ENCODE measurements around the gene ECE1.
"Not testable (repeated sequence)": the region's sequence is repeated elsewhere in the genome, so short reads cannot be mapped to it uniquely, and the experiment has no call there.

ECE1 gene

DNA sequence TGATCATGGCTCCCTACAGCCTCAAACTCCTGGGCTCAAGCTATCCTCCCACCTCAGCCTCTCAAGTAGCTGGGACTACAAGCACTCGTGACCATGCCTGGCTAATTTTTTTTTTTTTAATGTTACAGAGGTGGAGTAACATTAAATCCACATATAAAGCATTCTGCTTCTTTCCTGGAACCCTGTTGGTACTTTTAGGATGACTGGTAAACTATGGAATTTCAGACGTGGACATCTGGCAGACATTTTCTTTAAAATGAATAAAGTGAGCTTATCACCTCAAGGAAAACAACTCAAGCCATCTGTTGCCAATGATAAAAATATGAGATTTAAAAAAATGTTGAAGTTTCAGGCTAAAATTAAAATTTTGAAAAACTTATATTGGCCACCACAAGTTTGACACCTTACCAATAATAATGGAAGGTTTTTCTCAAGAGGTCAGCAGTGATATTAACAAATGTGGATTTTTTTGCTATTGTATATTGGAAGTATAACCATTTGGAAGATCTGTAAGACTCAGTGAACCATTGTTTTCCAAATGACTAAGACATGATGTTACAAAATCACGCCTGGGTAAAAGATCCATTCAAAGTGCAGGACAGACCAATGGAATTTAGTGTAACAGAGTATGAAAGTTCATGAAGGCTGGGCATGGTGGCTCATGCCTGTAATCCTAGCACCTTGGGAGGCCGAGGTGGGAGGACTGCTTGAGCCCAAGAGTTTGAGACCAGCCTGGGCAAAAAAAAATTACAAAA lies 60.8 kb downstream of the ECE1 start:
- no peak for DNase-seq (ENCODE audit: low read depth in 2 of 2)

DNA sequence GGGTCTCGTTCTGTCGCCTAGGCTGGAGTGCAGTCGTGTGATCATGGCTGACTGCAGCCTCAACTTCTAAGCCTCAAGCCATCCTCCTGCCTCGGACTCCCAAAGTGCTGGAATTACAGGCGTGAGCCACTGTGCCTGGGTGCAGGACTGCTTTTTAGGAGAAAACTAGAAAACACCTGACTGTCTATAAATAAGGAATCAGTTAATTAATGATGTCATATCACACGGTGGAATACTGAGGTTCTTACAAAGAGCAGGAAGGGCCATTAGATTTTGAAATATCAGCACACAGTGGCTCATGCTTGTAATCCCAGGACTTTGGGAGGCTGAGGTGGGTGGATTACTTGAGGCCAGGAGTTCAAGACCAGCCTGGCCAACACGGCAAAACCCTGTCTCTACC lies 62.0 kb downstream of the ECE1 start:
- not testable (repeated sequence) for DNase-seq (ENCODE audit: low read depth in 2 of 2)

GRCh38 chr1:21225065-21225464 lies 65.2 kb downstream of the ECE1 start:
- DNase-seq (ENCODE audit: low read depth in 2 of 2) = no peak

GRCh38 chr1:21220815-21221214 lies 69.4 kb downstream of the ECE1 start:
- DNase-seq (ENCODE audit: low read depth in 2 of 2) = no peak

- no peak for DNase-seq (ENCODE audit: low read depth in 2 of 2)
Measured at GRCh38 chr1:21219674-21220073, 70.6 kb downstream of the ECE1 start.

DNA sequence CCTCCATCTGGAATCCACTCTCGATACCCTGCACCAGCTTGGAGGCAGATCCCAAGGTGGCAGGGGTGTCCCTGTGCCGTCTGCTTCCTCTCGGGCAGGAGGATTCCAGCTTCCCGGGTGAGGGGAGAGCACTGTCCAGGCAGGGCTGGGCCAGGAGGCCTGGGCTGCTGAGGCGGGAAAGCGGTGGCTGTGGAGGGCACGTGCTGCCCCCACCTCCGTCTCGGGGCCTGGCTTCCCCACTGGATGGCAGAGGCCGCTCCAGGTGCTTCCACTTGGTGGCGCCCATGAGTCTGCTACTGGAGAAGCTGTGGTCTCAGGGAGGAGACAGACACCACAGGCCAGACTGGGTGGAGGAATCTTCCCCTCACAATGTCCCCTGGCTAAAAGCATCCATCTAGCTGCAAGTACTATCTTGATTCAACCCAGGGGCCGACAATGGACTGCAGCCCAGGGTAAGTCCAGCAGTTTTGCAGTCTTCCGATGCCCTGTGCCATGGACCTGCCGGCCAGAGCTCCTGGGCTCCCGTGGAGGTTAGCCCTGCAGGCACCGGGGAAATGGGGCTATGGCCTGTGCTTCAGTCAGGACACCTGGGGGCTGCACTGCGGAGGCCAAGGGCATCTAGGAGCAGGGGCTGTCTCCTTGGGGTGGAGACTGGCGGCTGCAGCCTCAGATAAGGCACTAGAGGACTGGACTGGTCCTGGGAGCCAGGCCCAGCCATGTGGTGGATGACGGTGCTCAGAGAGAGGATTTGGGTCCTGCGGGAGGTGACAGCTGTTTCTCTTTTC lies 72.3 kb downstream of the ECE1 start:
- no peak for DNase-seq (ENCODE audit: low read depth in 2 of 2)

GRCh38 chr1:21216835-21217811 lies 73.1 kb downstream of the ECE1 start:
- peak; percentile 12 to 45 for DNase-seq (ENCODE audit: low read depth in 2 of 2)

- DNase-seq (ENCODE audit: low read depth in 2 of 2) = no peak
Measured at GRCh38 chr1:21212126-21212525, 78.1 kb downstream of the ECE1 start.

DNA sequence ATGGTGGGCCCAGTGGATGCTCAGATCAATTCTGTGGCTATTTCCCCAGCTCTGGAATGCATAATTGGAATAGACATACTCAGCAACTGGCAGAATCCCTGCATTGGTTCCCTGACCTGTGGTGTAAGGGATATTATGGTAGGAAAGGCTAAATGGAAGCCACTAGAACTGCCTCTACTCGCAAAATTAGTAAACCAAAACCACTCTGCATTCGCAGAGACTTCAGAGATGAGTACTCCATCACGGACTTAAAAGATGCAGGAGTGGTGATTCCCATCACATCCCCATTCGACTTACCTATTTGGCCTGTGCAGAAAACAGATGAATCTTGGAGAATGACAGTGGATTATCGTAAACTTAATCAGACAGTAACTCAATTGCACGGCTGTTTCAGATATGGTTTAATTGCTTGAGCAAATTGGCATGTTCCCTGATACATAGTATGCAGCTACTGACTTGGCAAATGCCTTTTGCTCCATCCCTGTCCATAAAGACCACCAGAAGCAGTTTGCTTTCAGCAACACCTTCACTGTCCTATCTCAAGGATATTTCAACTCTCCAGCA lies 82.0 kb downstream of the ECE1 start:
- not testable (repeated sequence) for DNase-seq (ENCODE audit: low read depth in 2 of 2)

GRCh38 chr1:21206117-21206516 lies 84.1 kb downstream of the ECE1 start:
- no peak for DNase-seq (ENCODE audit: low read depth in 2 of 2)

DNA sequence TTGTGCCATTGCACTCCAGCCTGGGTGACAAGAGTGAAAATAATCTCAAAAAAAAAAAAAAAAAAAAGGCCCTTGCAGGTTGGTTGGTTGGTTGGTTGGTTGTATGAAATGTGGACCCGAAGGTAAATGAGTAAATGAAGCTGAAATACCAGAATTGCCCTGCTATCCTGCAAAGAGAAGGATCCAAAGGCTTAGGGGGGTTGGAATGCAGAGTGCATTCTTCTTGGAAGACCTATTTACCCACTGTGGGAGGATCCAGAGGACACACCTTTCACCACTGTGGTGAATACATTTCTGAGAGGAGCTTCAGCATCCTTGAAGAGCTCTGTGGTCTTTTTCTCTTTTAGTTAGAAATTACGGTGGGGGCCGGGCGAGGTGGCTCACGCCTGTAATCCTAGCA lies 84.8 kb downstream of the ECE1 start:
- no peak for DNase-seq (ENCODE audit: low read depth in 2 of 2)

DNA sequence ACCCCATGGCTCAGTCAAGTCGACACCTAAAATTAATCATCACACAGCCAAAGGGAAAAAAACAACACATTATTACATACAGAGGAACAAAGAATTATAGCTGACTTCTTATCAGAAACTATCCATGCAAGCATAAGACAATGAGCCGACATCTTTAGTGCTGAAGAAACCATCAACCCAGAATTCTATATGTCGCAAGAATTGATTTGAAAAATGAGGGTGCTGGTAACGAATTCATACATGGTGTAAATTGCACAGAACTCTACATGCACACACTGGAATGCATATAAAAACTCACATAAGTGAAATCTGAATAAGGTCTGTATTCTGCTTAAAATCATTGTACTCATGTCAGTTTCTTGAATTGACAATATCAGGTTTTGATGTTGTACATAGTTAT lies 88.6 kb downstream of the ECE1 start:
- DNase-seq (ENCODE audit: low read depth in 2 of 2) = no peak

GRCh38 chr1:21201238-21201637 lies 89.0 kb downstream of the ECE1 start:
- not testable (repeated sequence) for DNase-seq (ENCODE audit: low read depth in 2 of 2)

GRCh38 chr1:21200767-21201166 lies 89.5 kb downstream of the ECE1 start:
- no peak for DNase-seq (ENCODE audit: low read depth in 2 of 2)

DNA sequence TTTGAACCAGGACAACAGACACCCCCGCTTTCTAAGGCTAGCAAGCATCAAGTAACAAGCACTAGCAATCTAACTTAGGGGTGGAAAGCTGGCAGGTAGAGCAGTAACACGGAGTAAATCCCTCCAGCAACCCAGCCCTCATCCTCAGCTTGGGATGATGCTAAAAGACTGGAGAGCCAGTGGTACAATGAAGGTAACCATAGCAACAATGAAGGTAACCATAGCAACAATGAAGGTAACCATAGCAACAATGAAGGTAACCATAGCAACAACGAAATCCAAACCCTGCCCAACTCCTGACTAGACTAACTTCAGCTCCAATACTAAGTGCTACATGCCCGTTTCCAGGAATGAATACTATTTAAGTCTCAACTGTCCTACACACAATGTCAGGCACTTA lies 91.3 kb downstream of the ECE1 start:
- no peak for DNase-seq (ENCODE audit: low read depth in 2 of 2)

DNA sequence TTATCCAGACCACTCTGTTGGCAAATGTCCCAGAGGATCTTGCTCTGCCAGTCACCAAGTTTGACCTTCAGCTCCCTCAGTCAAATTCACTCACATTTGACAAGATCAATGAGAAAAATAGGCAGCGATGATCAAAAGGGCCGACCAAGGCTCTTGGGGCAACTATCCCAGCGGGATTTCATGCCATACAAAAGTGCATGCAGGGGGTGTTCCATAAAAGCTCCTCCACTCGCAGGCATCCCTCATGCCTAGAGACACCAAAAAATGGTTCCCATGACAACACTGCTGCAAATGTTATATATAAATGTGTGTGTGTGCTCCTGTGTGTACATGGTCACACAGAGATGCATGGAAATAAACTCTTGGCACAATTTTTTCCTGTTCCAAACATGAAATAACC lies 97.4 kb downstream of the ECE1 start:
- DNase-seq (ENCODE audit: low read depth in 2 of 2) = no peak

GRCh38 chr1:21192284-21192683 lies 98.0 kb downstream of the ECE1 start:
- no peak for DNase-seq (ENCODE audit: low read depth in 2 of 2)

DNA sequence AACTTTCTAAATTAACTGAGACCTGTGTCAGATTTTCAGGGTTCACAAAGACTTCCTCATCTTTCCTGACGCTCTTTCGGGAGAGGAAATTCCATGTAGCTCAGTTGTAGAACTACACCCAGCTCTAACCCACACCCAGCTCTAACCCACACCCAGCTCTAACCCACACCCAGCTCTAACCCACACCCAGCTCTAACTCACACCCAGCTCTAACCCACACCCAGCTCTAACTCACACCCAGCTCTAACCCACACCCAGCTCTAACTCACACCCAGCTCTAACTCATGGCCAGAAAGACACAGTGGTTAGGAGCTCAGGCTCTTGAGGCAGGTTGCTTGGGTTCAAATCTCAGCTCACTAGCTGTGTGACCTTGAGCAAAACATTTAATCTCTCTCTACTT lies 99.5 kb downstream of the ECE1 start:
- DNase-seq (ENCODE audit: low read depth in 2 of 2) = not testable (repeated sequence)

DNA sequence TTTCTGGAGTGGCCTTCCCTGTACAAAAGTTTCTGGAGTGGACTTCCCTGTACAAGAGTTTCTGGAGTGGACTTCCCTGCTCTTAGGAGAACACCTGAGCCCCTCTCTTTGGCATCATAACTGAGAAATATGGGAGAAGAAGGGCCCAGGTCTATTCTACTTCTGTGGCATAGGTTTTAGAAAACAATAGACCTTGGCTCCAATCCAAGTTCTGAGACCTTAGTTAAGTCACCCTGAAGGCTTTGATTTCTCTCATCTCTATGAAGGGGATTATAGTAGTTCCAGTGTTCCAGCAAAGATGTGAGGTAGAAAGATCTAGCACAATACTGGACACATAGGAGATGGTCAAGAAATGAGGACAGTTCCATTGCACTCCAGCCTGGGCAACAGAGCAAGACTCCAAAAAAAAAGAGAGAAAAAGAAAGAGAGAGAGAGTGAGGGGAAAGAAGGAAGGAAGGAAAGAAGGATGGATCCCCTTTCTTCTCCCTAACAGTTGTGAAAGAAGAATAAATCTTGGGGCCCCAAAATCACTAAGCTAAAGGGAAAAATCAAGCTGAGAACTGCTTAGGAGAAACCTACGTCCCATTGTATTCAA lies 100.3 kb downstream of the ECE1 start:
- DNase-seq (ENCODE audit: low read depth in 2 of 2) = no peak

- DNase-seq (ENCODE audit: low read depth in 2 of 2) = no peak
Measured at GRCh38 chr1:21189421-21189820, 100.8 kb downstream of the ECE1 start.

GRCh38 chr1:21188235-21188634 lies 102.0 kb downstream of the ECE1 start:
- DNase-seq (ENCODE audit: low read depth in 2 of 2) = no peak
